ENCODE results near the gene ATP2C2.

- TF ChIP-seq POLR2A (IDR thresholded peaks at IDR 0.05; ENCODE audit: low read length) (no peak), GATA1 (IDR thresholded peaks at IDR 0.05; ENCODE audit: low read depth, low read length) (no peak)
Measured at GRCh38 chr16:84331998-84332780, 36.1 kb upstream of the ATP2C2 start.
